Measurements from ENCODE around the gene PANK2.

GRCh38 chr20:3858689-3859088, 30.5 kb upstream of the PANK2 start:
- TF ChIP-seq CTCF (IDR thresholded peaks at IDR 0.05) (no peak), POLR2A (IDR thresholded peaks at IDR 0.05) (no peak), POLR2AphosphoS5 (IDR thresholded peaks at IDR 0.05) (no peak), EP300 (IDR thresholded peaks at IDR 0.05) (no peak)

Measured in suprapubic skin (tissue), 4 donors.